ENCODE results near the gene CD226. TPM values are rescaled to one million over a fixed set of nuclear protein-coding genes. Genes with fewer than 3 reads are reported as not detected.

CD226 gene
- total RNA-seq, 1 experiment from 2014 or later = 1.2 TPM

DNA sequence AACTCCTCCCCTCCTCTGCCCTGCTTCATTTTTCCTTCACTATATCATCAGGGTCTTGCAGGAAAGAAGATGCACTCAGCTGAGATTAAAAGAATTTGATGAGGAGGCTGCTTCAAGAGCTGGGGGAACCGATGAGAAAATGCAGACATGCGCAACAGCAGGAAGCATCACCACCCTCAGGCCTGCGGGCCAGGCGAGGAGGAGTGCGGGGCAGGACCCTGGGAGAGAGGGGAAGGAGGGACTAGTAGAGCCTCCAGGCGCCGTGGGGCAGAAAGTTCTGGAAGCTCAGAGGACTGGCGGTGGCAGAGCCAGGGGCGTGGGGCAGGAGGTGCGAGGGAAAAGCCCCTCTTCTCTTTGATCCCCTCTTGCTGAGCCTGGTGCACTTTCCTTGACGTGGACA lies 108.2 kb downstream of the CD226 start:
- Histone ChIP-seq H3K4me1 (ENCODE audit: control insufficient read depth in 1 of 2, insufficient read depth in 2 of 2, low read length in 2 of 2) (peaks cover 0 to 10% of the 10 kb centered on the region in 2 experiments; a peak in 2 of 4 replicates), H3K9me2 (ENCODE audit: insufficient read depth) (no peaks in the 10 kb centered on the region; the same call in 1 of the 2 replicates), H3K9ac (ENCODE audit: low read length) (no peak overlapping the region), H3K4me3 (replicated peaks in 1 of 2; ENCODE audit: low read depth in 1 of 2, low read length in 2 of 2) (no peak overlapping the region), H3K27ac (ENCODE audit: low read depth, low read length) (no peak overlapping the region), H3K9me3 (ENCODE audit: control insufficient read depth in 1 of 2, insufficient read depth in 1 of 2, low read depth in 1 of 2, low read length in 2 of 2) (no peaks in the 10 kb centered on the region), H3K79me2 (ENCODE audit: insufficient read depth, low read length) (no peaks in the 10 kb centered on the region), H3K4me2 (ENCODE audit: low read length) (no peak overlapping the region), H3K27me3 (ENCODE audit: insufficient read depth, low read length) (0 out of 2 replicates have a peak, but pooled peaks cover 7% of the 10 kb centered on the region), H3K36me3 (ENCODE audit: control insufficient read depth in 1 of 2, insufficient read depth in 2 of 2, low read length in 2 of 2) (no peaks in the 10 kb centered on the region), H4K20me1 (ENCODE audit: insufficient read depth) (no peaks in the 10 kb centered on the region), H2AFZ (ENCODE audit: low read depth, low read length, poor library complexity, severe bottlenecking) (no peak overlapping the region)
- ATAC-seq (no peak), DNase-seq (ENCODE audit: low read depth, low spot score) (no peak)
- TF ChIP-seq, protein P1, sequence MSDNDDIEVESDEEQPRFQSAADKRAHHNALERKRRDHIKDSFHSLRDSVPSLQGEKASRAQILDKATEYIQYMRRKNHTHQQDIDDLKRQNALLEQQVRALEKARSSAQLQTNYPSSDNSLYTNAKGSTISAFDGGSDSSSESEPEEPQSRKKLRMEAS (IDR thresholded peaks at IDR 0.05) = no peak
- TF ChIP-seq EZH2phosphoT487 (IDR thresholded peaks at IDR 0.05; ENCODE audit: borderline replicate concordance) (no peak), POLR2AphosphoS5 (IDR thresholded peaks at IDR 0.05; ENCODE audit: low read depth, low read length) (no peak), EGR1 (IDR thresholded peaks at IDR 0.05; ENCODE audit: low read depth) (no peak), TCF7L2 (IDR thresholded peaks at IDR 0.05; ENCODE audit: borderline replicate concordance, extremely low read depth, insufficient read depth, insufficient read length) (no peak), CBX3 (IDR thresholded peaks at IDR 0.05; ENCODE audit: low read depth) (no peak), CEBPB (IDR thresholded peaks at IDR 0.05; ENCODE audit: low read depth) (no peak), ZFX (IDR thresholded peaks at IDR 0.05) (no peak)
- TF ChIP-seq, protein P2, sequence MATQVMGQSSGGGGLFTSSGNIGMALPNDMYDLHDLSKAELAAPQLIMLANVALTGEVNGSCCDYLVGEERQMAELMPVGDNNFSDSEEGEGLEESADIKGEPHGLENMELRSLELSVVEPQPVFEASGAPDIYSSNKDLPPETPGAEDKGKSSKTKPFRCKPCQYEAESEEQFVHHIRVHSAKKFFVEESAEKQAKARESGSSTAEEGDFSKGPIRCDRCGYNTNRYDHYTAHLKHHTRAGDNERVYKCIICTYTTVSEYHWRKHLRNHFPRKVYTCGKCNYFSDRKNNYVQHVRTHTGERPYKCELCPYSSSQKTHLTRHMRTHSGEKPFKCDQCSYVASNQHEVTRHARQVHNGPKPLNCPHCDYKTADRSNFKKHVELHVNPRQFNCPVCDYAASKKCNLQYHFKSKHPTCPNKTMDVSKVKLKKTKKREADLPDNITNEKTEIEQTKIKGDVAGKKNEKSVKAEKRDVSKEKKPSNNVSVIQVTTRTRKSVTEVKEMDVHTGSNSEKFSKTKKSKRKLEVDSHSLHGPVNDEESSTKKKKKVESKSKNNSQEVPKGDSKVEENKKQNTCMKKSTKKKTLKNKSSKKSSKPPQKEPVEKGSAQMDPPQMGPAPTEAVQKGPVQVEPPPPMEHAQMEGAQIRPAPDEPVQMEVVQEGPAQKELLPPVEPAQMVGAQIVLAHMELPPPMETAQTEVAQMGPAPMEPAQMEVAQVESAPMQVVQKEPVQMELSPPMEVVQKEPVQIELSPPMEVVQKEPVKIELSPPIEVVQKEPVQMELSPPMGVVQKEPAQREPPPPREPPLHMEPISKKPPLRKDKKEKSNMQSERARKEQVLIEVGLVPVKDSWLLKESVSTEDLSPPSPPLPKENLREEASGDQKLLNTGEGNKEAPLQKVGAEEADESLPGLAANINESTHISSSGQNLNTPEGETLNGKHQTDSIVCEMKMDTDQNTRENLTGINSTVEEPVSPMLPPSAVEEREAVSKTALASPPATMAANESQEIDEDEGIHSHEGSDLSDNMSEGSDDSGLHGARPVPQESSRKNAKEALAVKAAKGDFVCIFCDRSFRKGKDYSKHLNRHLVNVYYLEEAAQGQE (IDR thresholded peaks at IDR 0.05; ENCODE audit: low read depth) = no peak
- TF ChIP-seq, protein P3, sequence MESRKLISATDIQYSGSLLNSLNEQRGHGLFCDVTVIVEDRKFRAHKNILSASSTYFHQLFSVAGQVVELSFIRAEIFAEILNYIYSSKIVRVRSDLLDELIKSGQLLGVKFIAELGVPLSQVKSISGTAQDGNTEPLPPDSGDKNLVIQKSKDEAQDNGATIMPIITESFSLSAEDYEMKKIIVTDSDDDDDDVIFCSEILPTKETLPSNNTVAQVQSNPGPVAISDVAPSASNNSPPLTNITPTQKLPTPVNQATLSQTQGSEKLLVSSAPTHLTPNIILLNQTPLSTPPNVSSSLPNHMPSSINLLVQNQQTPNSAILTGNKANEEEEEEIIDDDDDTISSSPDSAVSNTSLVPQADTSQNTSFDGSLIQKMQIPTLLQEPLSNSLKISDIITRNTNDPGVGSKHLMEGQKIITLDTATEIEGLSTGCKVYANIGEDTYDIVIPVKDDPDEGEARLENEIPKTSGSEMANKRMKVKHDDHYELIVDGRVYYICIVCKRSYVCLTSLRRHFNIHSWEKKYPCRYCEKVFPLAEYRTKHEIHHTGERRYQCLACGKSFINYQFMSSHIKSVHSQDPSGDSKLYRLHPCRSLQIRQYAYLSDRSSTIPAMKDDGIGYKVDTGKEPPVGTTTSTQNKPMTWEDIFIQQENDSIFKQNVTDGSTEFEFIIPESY (IDR thresholded peaks at IDR 0.05; ENCODE audit: extremely low read depth, insufficient replicate concordance, low read length) = no peak
- TF ChIP-seq, protein P4, sequence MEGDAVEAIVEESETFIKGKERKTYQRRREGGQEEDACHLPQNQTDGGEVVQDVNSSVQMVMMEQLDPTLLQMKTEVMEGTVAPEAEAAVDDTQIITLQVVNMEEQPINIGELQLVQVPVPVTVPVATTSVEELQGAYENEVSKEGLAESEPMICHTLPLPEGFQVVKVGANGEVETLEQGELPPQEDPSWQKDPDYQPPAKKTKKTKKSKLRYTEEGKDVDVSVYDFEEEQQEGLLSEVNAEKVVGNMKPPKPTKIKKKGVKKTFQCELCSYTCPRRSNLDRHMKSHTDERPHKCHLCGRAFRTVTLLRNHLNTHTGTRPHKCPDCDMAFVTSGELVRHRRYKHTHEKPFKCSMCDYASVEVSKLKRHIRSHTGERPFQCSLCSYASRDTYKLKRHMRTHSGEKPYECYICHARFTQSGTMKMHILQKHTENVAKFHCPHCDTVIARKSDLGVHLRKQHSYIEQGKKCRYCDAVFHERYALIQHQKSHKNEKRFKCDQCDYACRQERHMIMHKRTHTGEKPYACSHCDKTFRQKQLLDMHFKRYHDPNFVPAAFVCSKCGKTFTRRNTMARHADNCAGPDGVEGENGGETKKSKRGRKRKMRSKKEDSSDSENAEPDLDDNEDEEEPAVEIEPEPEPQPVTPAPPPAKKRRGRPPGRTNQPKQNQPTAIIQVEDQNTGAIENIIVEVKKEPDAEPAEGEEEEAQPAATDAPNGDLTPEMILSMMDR (IDR thresholded peaks at IDR 0.05 in 2 of 3, conservative IDR thresholded peaks at IDR 0.05 in 1 of 3; ENCODE audit: borderline replicate concordance in 1 of 3, insufficient read depth in 1 of 3, low read depth in 2 of 3, low read length in 2 of 3) = no peak
- TF ChIP-seq, protein P5, sequence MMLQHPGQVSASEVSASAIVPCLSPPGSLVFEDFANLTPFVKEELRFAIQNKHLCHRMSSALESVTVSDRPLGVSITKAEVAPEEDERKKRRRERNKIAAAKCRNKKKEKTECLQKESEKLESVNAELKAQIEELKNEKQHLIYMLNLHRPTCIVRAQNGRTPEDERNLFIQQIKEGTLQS (IDR thresholded peaks at IDR 0.05) = no peak
- RAD21 ChIA-PET (ENCODE audit: low non-redundant PET in 1 of 2, low total read pairs in 2 of 2, uncharacterized antibody in 2 of 2, unreplicated experiment in 2 of 2) = no interaction called here
- intact Hi-C loops (cut with micrococcal nuclease) = no loop called here
- POLR2A ChIA-PET = interaction anchor here (0.7 kb wide), 1 partner anchor 10 kb away, joined by 4 read pairs; no protein-coding TSS in a partner anchor
- no TSS peak for BruUV-seq (replicated peaks)
- CTCF ChIA-PET = no interaction called here

Measured in HCT116 (cell line).